LNCaP clone FGC (cell line): Measurements from ENCODE around the gene TAS2R3.
"Not testable (repeated sequence)": the region's sequence is repeated elsewhere in the genome, so short reads cannot be mapped to it uniquely, and the experiment has no call there.

Source experiments
- DNase-seq: peaks from one replicate; pipeline ENCODE4 v3.0.0-alpha.2; 2011; ENCODE audit warnings: low read depth
- H3K4me3 ChIP-seq: 2 replicates; pipeline ENCODE4 v1.5.1; 2011; ENCODE audit warnings: mild to moderate bottlenecking, low read depth, low read length, control low read depth
- TF ChIP-seq, protein P1 (sequence below): IDR thresholded peaks from 2 replicates; pipeline ENCODE4 v1.5.1; 2012; ENCODE audit warnings: mild to moderate bottlenecking; ENCODE audit not compliant: control insufficient read depth, insufficient read depth; ENCODE audit errors: extremely low read depth

The TAS2R3 gene

DNA sequence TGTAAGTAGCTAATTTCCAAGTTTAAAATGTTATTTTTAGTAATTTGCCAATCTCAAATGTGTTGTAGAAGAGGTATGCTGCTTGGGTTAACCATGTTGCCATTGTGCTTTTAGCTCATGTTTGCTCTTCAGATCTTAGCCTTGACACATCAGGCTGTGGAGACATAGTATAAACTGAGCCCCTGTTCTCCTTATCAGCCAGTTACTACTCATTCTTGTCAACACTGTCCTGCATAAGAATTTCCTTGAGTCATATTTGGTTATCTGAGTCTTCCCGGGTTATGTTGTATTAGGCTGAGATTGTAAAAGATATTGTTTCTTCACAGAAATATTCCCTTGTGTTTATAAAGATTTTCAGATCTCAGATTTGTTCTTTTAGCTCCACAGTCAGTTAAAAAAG is 21.7 kb upstream of the TAS2R3 start:
- DNase-seq, result no peak
- no peak overlapping the region for H3K4me3 ChIP-seq
- TF ChIP-seq, protein P1, sequence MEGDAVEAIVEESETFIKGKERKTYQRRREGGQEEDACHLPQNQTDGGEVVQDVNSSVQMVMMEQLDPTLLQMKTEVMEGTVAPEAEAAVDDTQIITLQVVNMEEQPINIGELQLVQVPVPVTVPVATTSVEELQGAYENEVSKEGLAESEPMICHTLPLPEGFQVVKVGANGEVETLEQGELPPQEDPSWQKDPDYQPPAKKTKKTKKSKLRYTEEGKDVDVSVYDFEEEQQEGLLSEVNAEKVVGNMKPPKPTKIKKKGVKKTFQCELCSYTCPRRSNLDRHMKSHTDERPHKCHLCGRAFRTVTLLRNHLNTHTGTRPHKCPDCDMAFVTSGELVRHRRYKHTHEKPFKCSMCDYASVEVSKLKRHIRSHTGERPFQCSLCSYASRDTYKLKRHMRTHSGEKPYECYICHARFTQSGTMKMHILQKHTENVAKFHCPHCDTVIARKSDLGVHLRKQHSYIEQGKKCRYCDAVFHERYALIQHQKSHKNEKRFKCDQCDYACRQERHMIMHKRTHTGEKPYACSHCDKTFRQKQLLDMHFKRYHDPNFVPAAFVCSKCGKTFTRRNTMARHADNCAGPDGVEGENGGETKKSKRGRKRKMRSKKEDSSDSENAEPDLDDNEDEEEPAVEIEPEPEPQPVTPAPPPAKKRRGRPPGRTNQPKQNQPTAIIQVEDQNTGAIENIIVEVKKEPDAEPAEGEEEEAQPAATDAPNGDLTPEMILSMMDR, result no peak

DNA sequence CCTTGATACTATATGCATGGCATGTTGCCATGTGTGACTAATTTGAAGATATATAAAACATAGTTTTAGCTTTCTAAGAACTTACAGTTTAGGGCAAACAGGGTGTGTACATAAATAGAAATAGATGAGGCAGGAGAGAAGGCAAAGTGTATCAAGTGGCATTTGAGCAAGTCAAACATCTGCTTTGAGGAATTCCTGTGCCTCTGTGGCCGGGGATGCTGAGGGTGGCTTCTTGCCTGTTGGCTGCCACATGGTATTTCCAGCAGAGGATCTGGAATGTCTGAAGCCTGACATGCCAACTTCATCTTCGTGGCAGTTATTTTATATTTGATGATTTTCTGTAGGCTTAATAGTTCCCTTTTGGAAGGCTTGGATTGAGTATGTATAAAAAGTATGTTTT is 19.8 kb upstream of the TAS2R3 start:
- no peak for DNase-seq
- H3K4me3 ChIP-seq, result no peak overlapping the region
- TF ChIP-seq, protein P1, result no peak

DNA sequence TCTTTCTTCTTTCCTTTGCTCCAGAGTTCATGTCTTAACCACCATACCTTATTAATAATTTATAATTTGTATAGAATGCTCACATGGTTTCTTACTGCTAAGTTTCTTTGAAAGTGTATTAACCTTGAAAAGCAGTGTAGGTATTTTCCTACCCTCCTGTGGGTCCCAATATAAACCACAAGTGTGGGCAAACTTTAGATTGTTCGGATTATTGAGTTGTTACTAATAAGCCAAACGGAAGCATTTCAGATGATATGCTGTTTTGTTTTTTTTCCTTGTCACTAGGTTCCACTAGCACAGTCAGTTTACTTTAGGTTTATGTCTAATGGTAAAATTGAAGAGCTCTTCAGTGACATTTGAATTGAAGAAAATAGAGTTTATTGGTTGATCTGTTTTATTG is 15.5 kb upstream of the TAS2R3 start:
- no peak overlapping the region for H3K4me3 ChIP-seq
- TF ChIP-seq, protein P1, result no peak
- DNase-seq, result no peak

DNA sequence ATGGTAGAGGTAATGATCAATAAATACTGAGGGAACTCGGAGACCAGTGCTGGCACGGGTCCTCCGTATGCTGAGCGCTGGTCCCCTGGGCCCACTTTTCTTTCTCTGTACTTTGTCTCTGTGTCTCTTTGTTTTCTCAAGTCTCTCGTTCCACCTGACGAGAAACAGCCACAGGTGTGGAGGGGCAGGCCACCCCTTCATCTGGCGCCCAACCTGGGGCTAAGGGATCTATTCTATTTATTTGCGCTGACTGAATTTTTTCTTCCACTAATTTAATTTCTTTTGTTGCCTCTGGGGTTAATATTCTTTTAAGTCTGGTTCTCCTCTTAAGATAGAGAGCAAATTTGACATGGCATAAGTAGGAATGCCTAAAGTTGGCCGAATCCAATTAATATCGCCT is 12.0 kb upstream of the TAS2R3 start:
- not testable (repeated sequence) for DNase-seq, H3K4me3 ChIP-seq

DNA sequence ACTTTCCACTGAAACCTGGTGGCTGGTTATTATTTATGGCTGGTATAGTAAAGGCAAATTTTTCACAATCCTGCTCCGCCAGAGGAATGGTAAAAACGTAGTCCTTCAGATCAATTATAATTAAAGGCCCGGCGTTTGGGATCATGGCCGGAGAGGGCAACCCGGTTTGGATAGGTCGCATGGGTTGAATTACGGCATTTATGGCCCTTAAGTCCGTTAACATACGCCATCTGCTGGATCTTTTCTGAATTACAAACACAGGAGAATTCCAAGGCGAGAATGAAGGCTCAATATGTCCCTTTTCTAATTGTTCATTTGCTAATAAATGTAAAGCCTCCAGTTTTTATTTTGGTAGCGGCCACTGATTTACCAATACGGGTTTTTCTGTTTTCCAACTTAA is 11.3 kb upstream of the TAS2R3 start:
- no peak for DNase-seq
- no peak overlapping the region for H3K4me3 ChIP-seq
- TF ChIP-seq, protein P1, result peak; percentile 25; the same call in 1 of the 2 replicates

DNA sequence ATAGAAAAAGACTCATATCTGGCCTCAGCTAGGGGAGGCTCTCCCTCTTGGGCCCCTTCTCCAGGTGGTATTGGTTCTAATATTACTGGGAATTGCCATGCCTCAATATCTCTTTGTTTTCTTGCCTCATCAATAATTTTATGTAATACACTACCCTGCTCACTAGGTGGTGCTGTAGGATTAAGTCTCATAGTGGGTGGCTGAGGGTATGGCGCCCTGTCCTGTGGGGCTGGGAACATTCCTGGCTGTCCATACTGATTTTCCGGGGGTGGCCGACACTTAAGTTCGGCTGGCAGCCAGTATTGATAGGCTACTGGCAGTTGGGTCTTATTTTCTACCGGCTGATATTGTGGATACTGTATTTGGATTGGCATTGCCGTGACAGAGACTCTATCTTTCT is 9.0 kb upstream of the TAS2R3 start:
- no peak for DNase-seq
- no peak overlapping the region for H3K4me3 ChIP-seq
- TF ChIP-seq, protein P1, result peak; percentile 65

DNA sequence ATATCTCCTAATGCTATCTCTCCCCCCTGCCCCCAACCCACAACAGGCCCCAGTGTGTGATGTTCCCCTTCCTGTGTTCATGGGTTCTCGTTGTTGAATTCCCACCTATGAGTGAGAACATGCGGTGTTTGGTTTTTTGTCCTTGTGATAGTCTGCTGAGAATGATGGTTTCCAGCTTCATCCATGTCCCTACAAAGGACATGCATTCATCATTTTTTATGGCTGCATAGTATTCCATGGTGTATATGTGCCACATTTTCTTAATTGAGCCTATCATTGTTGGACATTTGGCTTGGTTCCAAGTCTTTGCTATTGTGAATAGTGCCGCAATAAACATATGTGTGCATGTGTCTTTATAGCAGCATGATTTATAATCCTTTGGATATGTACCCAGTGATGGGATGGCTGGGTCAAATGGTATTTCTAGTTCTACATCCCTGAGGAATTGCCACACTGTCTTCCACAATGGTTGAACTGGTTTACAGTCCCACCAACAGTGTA is 6.2 kb downstream of the TAS2R3 start:
- DNase-seq, H3K4me3 ChIP-seq: not testable (repeated sequence)

DNA sequence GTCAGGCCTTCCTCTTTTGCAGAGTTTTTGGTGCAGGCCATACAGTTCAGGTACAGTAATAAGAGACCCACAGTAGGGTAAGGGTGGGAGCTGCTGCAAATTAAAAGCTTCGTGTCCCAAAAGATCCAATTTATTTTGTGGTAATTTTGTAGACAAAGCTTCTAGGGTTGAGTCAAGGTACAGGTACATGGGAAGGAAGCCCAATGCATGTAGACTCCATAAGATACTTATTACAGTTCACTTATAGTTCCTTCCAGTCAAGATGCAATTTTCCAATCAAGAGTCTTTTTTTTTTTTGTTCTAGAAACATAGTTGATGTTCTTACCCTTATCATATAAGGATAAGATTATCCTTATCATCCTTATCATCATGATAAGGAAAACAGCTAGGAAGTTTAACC is 12.5 kb downstream of the TAS2R3 start, which contains the start of gene TAS2R4:
TAS2R4 (plus strand) TSS at position 301 of the 400 bp plus-strand sequence. CDS start 1,815 bp downstream, outside the sequence.
- DNase-seq, result no peak
- TF ChIP-seq, protein P1, result no peak

More for the DNA sequence above, 12.5 kb downstream of the TAS2R3 start, which contains the start of gene TAS2R4:
- no peak within 1 kb of the TSS for H3K4me3 ChIP-seq
